DOHH2 (cell line): ENCODE measurements around the gene ABCA4.

Experiments
- CTCF ChIP-seq: fragments of 200-600 bp; sonication (generic); IDR thresholded peaks from one replicate; pipeline ENCODE4 v1.5.1; 2014; ENCODE audit warnings: antibody characterized with exemption, mild to moderate bottlenecking, low read depth, low read length; ENCODE audit not compliant: poor library complexity, severe bottlenecking
- EZH2phosphoT487 ChIP-seq: fragments of 200-600 bp; sonication (generic); IDR thresholded peaks from 2 replicates; pipeline ENCODE4 v1.6.1; 2017; ENCODE audit warnings: borderline replicate concordance, mild to moderate bottlenecking, antibody characterized with exemption, low read length, moderate library complexity, mixed read lengths

- TF ChIP-seq CTCF = peak; percentile 98
- TF ChIP-seq EZH2phosphoT487 = no peak
Measured at GRCh38 chr1:94039514-94039870, 81.5 kb downstream of the ABCA4 start.
